Lower leg skin (tissue), 3 donors: ENCODE results near the gene SEMA3B.

ENCODE experiments used
- POLR2A ChIP-seq, 2 donors: fragments of 450-650 bp; IDR thresholded peaks; one replicate each; pipeline ENCODE4 v1.6.1; 2016 to 2017; ENCODE audit warnings: antibody characterized with exemption in 2 of 2, mild to moderate bottlenecking in 1 of 2, moderate library complexity in 1 of 2
- TF ChIP-seq, protein P1 (sequence below), 3 donors: fragments of 450-650 bp; IDR thresholded peaks; one replicate each; pipeline ENCODE4 v1.5.1; 2016; ENCODE audit warnings: antibody characterized with exemption in 3 of 3, mild to moderate bottlenecking in 3 of 3, moderate library complexity in 2 of 3

- TF ChIP-seq POLR2A (IDR thresholded peaks at IDR 0.05): no peak
- TF ChIP-seq, protein P1, sequence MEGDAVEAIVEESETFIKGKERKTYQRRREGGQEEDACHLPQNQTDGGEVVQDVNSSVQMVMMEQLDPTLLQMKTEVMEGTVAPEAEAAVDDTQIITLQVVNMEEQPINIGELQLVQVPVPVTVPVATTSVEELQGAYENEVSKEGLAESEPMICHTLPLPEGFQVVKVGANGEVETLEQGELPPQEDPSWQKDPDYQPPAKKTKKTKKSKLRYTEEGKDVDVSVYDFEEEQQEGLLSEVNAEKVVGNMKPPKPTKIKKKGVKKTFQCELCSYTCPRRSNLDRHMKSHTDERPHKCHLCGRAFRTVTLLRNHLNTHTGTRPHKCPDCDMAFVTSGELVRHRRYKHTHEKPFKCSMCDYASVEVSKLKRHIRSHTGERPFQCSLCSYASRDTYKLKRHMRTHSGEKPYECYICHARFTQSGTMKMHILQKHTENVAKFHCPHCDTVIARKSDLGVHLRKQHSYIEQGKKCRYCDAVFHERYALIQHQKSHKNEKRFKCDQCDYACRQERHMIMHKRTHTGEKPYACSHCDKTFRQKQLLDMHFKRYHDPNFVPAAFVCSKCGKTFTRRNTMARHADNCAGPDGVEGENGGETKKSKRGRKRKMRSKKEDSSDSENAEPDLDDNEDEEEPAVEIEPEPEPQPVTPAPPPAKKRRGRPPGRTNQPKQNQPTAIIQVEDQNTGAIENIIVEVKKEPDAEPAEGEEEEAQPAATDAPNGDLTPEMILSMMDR (IDR thresholded peaks at IDR 0.05): peak in 1 of 3 donors; percentile 63
Measured at GRCh38 chr3:50298836-50299637, 30.1 kb downstream of the SEMA3B start, which contains the start of the genes HYAL3 and NAA80.
